Gastrocnemius medialis (tissue), 4 donors: ENCODE measurements around the gene NPIPB13. TPM values are rescaled to one million over a fixed set of nuclear protein-coding genes. Genes with fewer than 3 reads are reported as not detected.
"Not testable (repeated sequence)": the region's sequence is repeated elsewhere in the genome, so short reads cannot be mapped to it uniquely, and the experiment has no call there.

Source experiments
- ATAC-seq, 2 donors: fragments of 150-250 bp; one replicate each; pipeline ENCODE4 v1.9.1; 2016
- DNase-seq, 2 donors: peaks; one replicate each; pipeline ENCODE4 v3.0.0-alpha.2; 2019
- H3K27ac ChIP-seq, 4 donors: fragments of 200-600 bp; sonication (generic); 1 replicate in 1 of 4; 2 replicates in 3 of 4; pipeline ENCODE4 v1.5.1; 2016 to 2018; ENCODE audit warnings: mild to moderate bottlenecking in 2 of 4, moderate library complexity in 1 of 4
- H3K27me3 ChIP-seq, 3 donors: fragments of 200-600 bp; sonication (generic) in 2 of 3; 1 replicate in 1 of 3; 2 replicates in 2 of 3; pipeline versions ENCODE4 v1.5.1 to v1.6.0; 2016 to 2019; ENCODE audit warnings: mild to moderate bottlenecking in 1 of 3, moderate library complexity in 1 of 3
- H3K36me3 ChIP-seq, 2 donors: fragments of 200-600 bp; sonication (generic) in 1 of 2; one replicate each; pipeline ENCODE4 v1.5.1; 2017 to 2018
- H3K4me1 ChIP-seq, 2 donors: fragments of 200-600 bp; sonication (generic) in 1 of 2; one replicate each; pipeline ENCODE4 v1.5.1; 2016 to 2017; ENCODE audit warnings: mild to moderate bottlenecking in 2 of 2
- H3K4me3 ChIP-seq, 4 donors: fragments of 200-600 bp; sonication (generic) in 3 of 4; 1 replicate in 1 of 4; 2 replicates in 3 of 4; pipeline ENCODE4 v1.5.1; 2016 to 2019; ENCODE audit warnings: mild to moderate bottlenecking in 2 of 4
- H3K9me3 ChIP-seq, 3 donors: fragments of 200-600 bp; sonication (generic) in 2 of 3; 1 replicate in 1 of 3; 2 replicates in 2 of 3; pipeline ENCODE4 v1.5.1; 2016 to 2019
- in situ Hi-C, 4 donors: fragments of 200-750 bp; cut with MboI; loops; one replicate each; pipeline versions ENCODE4 v1.15.0 to v1.8.0; 2017; ENCODE audit warnings: low sequenced_read_pairs in 4 of 4
- intact Hi-C: fragments of 100-400 bp; cut with DNase I; formaldehyde crosslinking; loops from one replicate; pipeline ENCODE4 v1.15.1; 2023; ENCODE audit warnings: low total_unique reads
- total RNA-seq, 4 donors: library from RNA; depleted of rRNA; stranded (reverse); fragments of >200 nt; gene quantifications; one replicate each; pipeline versions ENCODE4 v1.1.0 to v1.2.3, GENCODE V29; 2016

Gene NPIPB13
- total RNA-seq: 10 to 100 TPM in 1 of 4 donors, 1 to 10 TPM in 1, under 1 TPM in 2; 0.62 to 10.4 (median 0.91) TPM

GRCh38 chr16:30248379-30248778 lies at the start of gene NPIPB13:
NPIPB13 (minus strand) TSS chr16:30248479; CDS start chr16:30245573, 2,906 bp downstream.
- intact Hi-C loops, H3K9me3 ChIP-seq, H3K27ac ChIP-seq, H3K27me3 ChIP-seq, H3K36me3 ChIP-seq, H3K4me3 ChIP-seq, H3K4me1 ChIP-seq, in situ Hi-C loops, DNase-seq, ATAC-seq: not testable (repeated sequence)

GRCh38 chr16:30282357-30282756 lies 34.1 kb upstream of the NPIPB13 start:
- H3K27me3 ChIP-seq, H3K36me3 ChIP-seq, H3K4me3 ChIP-seq, H3K4me1 ChIP-seq, ATAC-seq, intact Hi-C loops, H3K9me3 ChIP-seq, in situ Hi-C loops, H3K27ac ChIP-seq, DNase-seq: not testable (repeated sequence)

GRCh38 chr16:30278523-30278922 lies 30.2 kb upstream of the NPIPB13 start:
- H3K4me1 ChIP-seq, in situ Hi-C loops, DNase-seq, H3K27me3 ChIP-seq, ATAC-seq, H3K4me3 ChIP-seq, H3K27ac ChIP-seq, H3K9me3 ChIP-seq, intact Hi-C loops: not testable (repeated sequence)
- peaks cover 0 to 10% of the 10 kb centered on the region in 2 donors for H3K36me3 ChIP-seq

- H3K36me3 ChIP-seq, H3K4me3 ChIP-seq, intact Hi-C loops, H3K4me1 ChIP-seq, ATAC-seq, H3K27me3 ChIP-seq, H3K27ac ChIP-seq, H3K9me3 ChIP-seq, in situ Hi-C loops: not testable (repeated sequence)
- peak in 1 of 2 donors; percentile 1 for DNase-seq
Observed at GRCh38 chr16:30217082-30217481, 31.2 kb downstream of the NPIPB13 start.

- DNase-seq, intact Hi-C loops, in situ Hi-C loops, H3K4me1 ChIP-seq, H3K9me3 ChIP-seq, H3K27ac ChIP-seq, H3K36me3 ChIP-seq, H3K4me3 ChIP-seq, H3K27me3 ChIP-seq: not testable (repeated sequence)
- peak; percentile 90 to 92 for ATAC-seq
Observed at GRCh38 chr16:30211414-30211813, 36.9 kb downstream of the NPIPB13 start.

- ATAC-seq (peak; percentile 42 to 57), DNase-seq (peak in 1 of 2 donors; percentile 53)
- in situ Hi-C loops, H3K27me3 ChIP-seq, H3K36me3 ChIP-seq, H3K4me3 ChIP-seq, H3K9me3 ChIP-seq, intact Hi-C loops, H3K4me1 ChIP-seq: not testable (repeated sequence)
- H3K27ac ChIP-seq: peak overlapping the region in 1 of 4 donors; percentile 56
Observed at GRCh38 chr16:30209032-30209431, 39.2 kb downstream of the NPIPB13 start.

- peak in 1 of 2 donors; percentile 10 for DNase-seq
- H3K4me3 ChIP-seq, in situ Hi-C loops, intact Hi-C loops, H3K27me3 ChIP-seq, H3K36me3 ChIP-seq, H3K4me1 ChIP-seq, H3K9me3 ChIP-seq, H3K27ac ChIP-seq, ATAC-seq: not testable (repeated sequence)
Observed at GRCh38 chr16:30207063-30207704, 41.1 kb downstream of the NPIPB13 start.

- H3K9me3 ChIP-seq, ATAC-seq, H3K4me1 ChIP-seq, DNase-seq, in situ Hi-C loops, H3K27ac ChIP-seq, H3K36me3 ChIP-seq, H3K27me3 ChIP-seq, intact Hi-C loops: not testable (repeated sequence)
- peak overlapping the region in 3 of 4 donors; percentile 50 to 56 (median 51) for H3K4me3 ChIP-seq
Observed at GRCh38 chr16:30206252-30206651, 42.0 kb downstream of the NPIPB13 start.

- H3K27ac ChIP-seq, intact Hi-C loops, H3K36me3 ChIP-seq, H3K9me3 ChIP-seq, in situ Hi-C loops, H3K4me1 ChIP-seq, H3K27me3 ChIP-seq: not testable (repeated sequence)
- ATAC-seq (peak; percentile 25 to 26), DNase-seq (peak; percentile 1 to 12)
- peak overlapping the region in 3 of 4 donors; percentile 50 to 56 (median 51) for H3K4me3 ChIP-seq
Observed at GRCh38 chr16:30205541-30206236, 42.6 kb downstream of the NPIPB13 start.

GRCh38 chr16:30199608-30200343 lies 48.5 kb downstream of the NPIPB13 start:
- in situ Hi-C loops, H3K27me3 ChIP-seq, H3K36me3 ChIP-seq, H3K9me3 ChIP-seq, H3K27ac ChIP-seq, DNase-seq, H3K4me1 ChIP-seq, intact Hi-C loops, H3K4me3 ChIP-seq: not testable (repeated sequence)
- ATAC-seq: peak; percentile 54 to 68

- H3K4me1 ChIP-seq, H3K36me3 ChIP-seq, H3K27ac ChIP-seq, DNase-seq, H3K4me3 ChIP-seq, H3K9me3 ChIP-seq, in situ Hi-C loops, intact Hi-C loops, H3K27me3 ChIP-seq: not testable (repeated sequence)
- peak; percentile 24 to 34 for ATAC-seq
Observed at GRCh38 chr16:30199049-30199448, 49.2 kb downstream of the NPIPB13 start, which contains the start of gene SULT1A3. SULT1A3 (plus strand) TSS chr16:30199255; CDS start chr16:30200729, 1,474 bp downstream.
